Uterine smooth muscle cell (primary cell): ENCODE results near the gene FOXB2. TPM values are rescaled to one million over a fixed set of nuclear protein-coding genes. Genes with fewer than 3 reads are reported as not detected.

ENCODE experiments used
- total RNA-seq: library from RNA; depleted of rRNA; stranded (reverse); fragments of >200 nt; gene quantifications from 2 replicates; pipeline ENCODE4 v1.2.3, GENCODE V29; 2014

Gene FOXB2
- not detected in 2 replicates for total RNA-seq

GRCh38 chr9:77019236-77019925, at the start of gene FOXB2:
FOXB2 (plus strand) TSS chr9:77019655; CDS start chr9:77019655, 0 bp downstream.

Other genes with a start within 250 kb of the FOXB2 start
- gene PRUNE2, start 113.5 kb upstream of the FOXB2 start, total RNA-seq, result 21.5 and 68.1 TPM in 2 replicates
- 31.1 and 34.5 TPM in 2 replicates for gene VPS13A, start 157.9 kb downstream of the FOXB2 start, total RNA-seq